B cell (primary cell): ENCODE data around the gene BHLHE23.

Experiments used
- EZH2 ChIP-seq: IDR thresholded peaks from 2 replicates; pipeline ENCODE4 v1.6.1; 2012; ENCODE audit warnings: borderline replicate concordance, low read depth, mild to moderate bottlenecking, moderate library complexity, low read length; ENCODE audit not compliant: insufficient read depth, poor library complexity, severe bottlenecking
- TF ChIP-seq, protein P1 (sequence below): fragments of 200-600 bp; IDR thresholded peaks from one replicate; pipeline ENCODE4 v1.8.0; 2022; ENCODE audit warnings: antibody characterized with exemption, mild to moderate bottlenecking

DNA sequence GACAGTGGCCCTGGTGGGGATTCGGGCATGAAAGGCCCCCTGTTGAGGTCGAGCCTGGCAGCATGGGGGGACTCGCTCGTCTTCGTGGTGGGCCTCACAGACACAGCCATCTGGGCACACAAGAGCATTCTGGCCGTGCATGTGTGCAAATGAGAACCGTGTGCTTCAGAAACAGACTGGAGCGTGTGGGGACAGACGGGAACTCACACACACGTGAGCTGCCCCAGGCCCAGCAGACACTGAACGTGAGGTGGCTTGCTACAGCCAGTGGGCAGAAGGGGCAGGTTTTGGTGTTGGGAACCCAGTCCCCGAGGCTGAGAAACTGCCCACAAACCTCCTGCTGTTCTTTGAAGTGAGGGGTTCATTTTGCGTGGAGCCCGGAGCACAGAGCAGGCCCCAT, 38.6 kb upstream of the BHLHE23 start:
- TF ChIP-seq, protein P1, sequence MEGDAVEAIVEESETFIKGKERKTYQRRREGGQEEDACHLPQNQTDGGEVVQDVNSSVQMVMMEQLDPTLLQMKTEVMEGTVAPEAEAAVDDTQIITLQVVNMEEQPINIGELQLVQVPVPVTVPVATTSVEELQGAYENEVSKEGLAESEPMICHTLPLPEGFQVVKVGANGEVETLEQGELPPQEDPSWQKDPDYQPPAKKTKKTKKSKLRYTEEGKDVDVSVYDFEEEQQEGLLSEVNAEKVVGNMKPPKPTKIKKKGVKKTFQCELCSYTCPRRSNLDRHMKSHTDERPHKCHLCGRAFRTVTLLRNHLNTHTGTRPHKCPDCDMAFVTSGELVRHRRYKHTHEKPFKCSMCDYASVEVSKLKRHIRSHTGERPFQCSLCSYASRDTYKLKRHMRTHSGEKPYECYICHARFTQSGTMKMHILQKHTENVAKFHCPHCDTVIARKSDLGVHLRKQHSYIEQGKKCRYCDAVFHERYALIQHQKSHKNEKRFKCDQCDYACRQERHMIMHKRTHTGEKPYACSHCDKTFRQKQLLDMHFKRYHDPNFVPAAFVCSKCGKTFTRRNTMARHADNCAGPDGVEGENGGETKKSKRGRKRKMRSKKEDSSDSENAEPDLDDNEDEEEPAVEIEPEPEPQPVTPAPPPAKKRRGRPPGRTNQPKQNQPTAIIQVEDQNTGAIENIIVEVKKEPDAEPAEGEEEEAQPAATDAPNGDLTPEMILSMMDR, result no peak
- no peak for TF ChIP-seq EZH2
